ENCODE measurements around the gene NR5A2.

Gene NR5A2

GRCh38 chr1:200143347-200143746 is 115.8 kb downstream of the NR5A2 start:
- peak overlapping the region; percentile 55; the same call in 1 of the 2 replicates for H2AFZ ChIP-seq (ENCODE audit: low read length)
- H4K20me1 ChIP-seq (ENCODE audit: insufficient read depth, low read length, poor library complexity, severe bottlenecking): no peaks in the 10 kb centered on the region
- H3K4me1 ChIP-seq (ENCODE audit: insufficient read depth, low read length, poor library complexity, severe bottlenecking): no peaks in the 10 kb centered on the region
- H3K9ac ChIP-seq (ENCODE audit: low read depth, low read length, poor library complexity, severe bottlenecking): no peak overlapping the region
- no peaks in the 10 kb centered on the region for H3K9me3 ChIP-seq (ENCODE audit: insufficient read depth, low read depth, low read length)
- H3K4me2 ChIP-seq (ENCODE audit: low read depth, low read length, poor library complexity, severe bottlenecking): no peak overlapping the region
- no peaks in the 10 kb centered on the region for H3K9me2 ChIP-seq (replicated peaks; ENCODE audit: low read depth, low read length)
- H3K36me3 ChIP-seq (ENCODE audit: insufficient read depth, low read length): no peaks in the 10 kb centered on the region
- H3K4me3 ChIP-seq (ENCODE audit: low read length, poor library complexity, severe bottlenecking): no peak overlapping the region
- no peaks in the 10 kb centered on the region for H3K79me2 ChIP-seq (ENCODE audit: insufficient read depth, low read length)
- TF ChIP-seq EZH2phosphoT487 (IDR thresholded peaks at IDR 0.05; ENCODE audit: borderline replicate concordance) (no peak), CTCF (conservative IDR thresholded peaks at IDR 0.05; ENCODE audit: low read length) (no peak)
- no peaks in the 10 kb centered on the region for H3F3A ChIP-seq (ENCODE audit: low read depth)
- H3K27me3 ChIP-seq (ENCODE audit: insufficient read depth, low read length, poor library complexity, severe bottlenecking): no peaks in the 10 kb centered on the region

- Histone ChIP-seq H3K4me1 (ENCODE audit: insufficient read depth, low read length, poor library complexity, severe bottlenecking) (peaks cover 4% of the 10 kb centered on the region), H3K36me3 (ENCODE audit: insufficient read depth, low read length) (no peaks in the 10 kb centered on the region), H2AFZ (ENCODE audit: low read length) (0 out of 2 replicates have a peak overlapping the region, but pooled peaks have one; percentile 0), H3K4me3 (ENCODE audit: low read length, poor library complexity, severe bottlenecking) (no peak overlapping the region), H3K27me3 (ENCODE audit: insufficient read depth, low read length, poor library complexity, severe bottlenecking) (no peaks in the 10 kb centered on the region), H3K9ac (ENCODE audit: low read depth, low read length, poor library complexity, severe bottlenecking) (no peak overlapping the region), H4K20me1 (ENCODE audit: insufficient read depth, low read length, poor library complexity, severe bottlenecking) (no peaks in the 10 kb centered on the region), H3K9me3 (ENCODE audit: insufficient read depth, low read depth, low read length) (no peaks in the 10 kb centered on the region), H3K4me2 (ENCODE audit: low read depth, low read length, poor library complexity, severe bottlenecking) (no peak overlapping the region), H3F3A (ENCODE audit: low read depth) (no peaks in the 10 kb centered on the region), H3K79me2 (ENCODE audit: insufficient read depth, low read length) (no peaks in the 10 kb centered on the region), H3K9me2 (replicated peaks; ENCODE audit: low read depth, low read length) (no peaks in the 10 kb centered on the region)
- TF ChIP-seq CTCF (conservative IDR thresholded peaks at IDR 0.05; ENCODE audit: low read length): no peak
- TF ChIP-seq EZH2phosphoT487 (IDR thresholded peaks at IDR 0.05; ENCODE audit: borderline replicate concordance): no peak
Observed at GRCh38 chr1:200146100-200146499, 118.6 kb downstream of the NR5A2 start.

- Histone ChIP-seq H3F3A (ENCODE audit: low read depth) (no peaks in the 10 kb centered on the region), H3K79me2 (ENCODE audit: insufficient read depth, low read length) (no peaks in the 10 kb centered on the region), H3K4me2 (ENCODE audit: low read depth, low read length, poor library complexity, severe bottlenecking) (no peak overlapping the region), H3K36me3 (ENCODE audit: insufficient read depth, low read length) (no peaks in the 10 kb centered on the region), H3K9me3 (ENCODE audit: insufficient read depth, low read depth, low read length) (no peaks in the 10 kb centered on the region), H3K4me1 (ENCODE audit: insufficient read depth, low read length, poor library complexity, severe bottlenecking) (peaks cover 14% of the 10 kb centered on the region), H3K4me3 (ENCODE audit: low read length, poor library complexity, severe bottlenecking) (no peak overlapping the region), H3K9me2 (replicated peaks; ENCODE audit: low read depth, low read length) (no peaks in the 10 kb centered on the region), H3K27me3 (ENCODE audit: insufficient read depth, low read length, poor library complexity, severe bottlenecking) (no peaks in the 10 kb centered on the region), H2AFZ (ENCODE audit: low read length) (no peak overlapping the region), H4K20me1 (ENCODE audit: insufficient read depth, low read length, poor library complexity, severe bottlenecking) (no peaks in the 10 kb centered on the region), H3K9ac (ENCODE audit: low read depth, low read length, poor library complexity, severe bottlenecking) (no peak overlapping the region)
- no peak for TF ChIP-seq CTCF (conservative IDR thresholded peaks at IDR 0.05; ENCODE audit: low read length)
- no peak for TF ChIP-seq EZH2phosphoT487 (IDR thresholded peaks at IDR 0.05; ENCODE audit: borderline replicate concordance)
Observed at GRCh38 chr1:200147094-200147493, 119.6 kb downstream of the NR5A2 start.
